Neuronal stem cell (in vitro differentiated cells): ENCODE measurements around the gene SUN1.

ENCODE experiments used
- DNase-seq: peaks from one replicate; pipeline ENCODE4 v3.0.0-alpha.2; 2013; ENCODE audit warnings: low spot score
- H2AFZ ChIP-seq: one replicate; pipeline ENCODE4 v1.6.1; 2013; ENCODE audit warnings: mild to moderate bottlenecking, low read length, inconsistent platforms
- H2AK5ac ChIP-seq: 2 replicates; pipeline ENCODE4 v1.6.1; 2013; ENCODE audit warnings: low read depth, mild to moderate bottlenecking, inconsistent platforms, low read length, moderate library complexity, mixed read lengths
- H2BK120ac ChIP-seq: 2 replicates; pipeline ENCODE4 v1.6.1; 2013; ENCODE audit warnings: low read depth, mild to moderate bottlenecking, inconsistent platforms, low read length, moderate library complexity, mixed read lengths
- H2BK12ac ChIP-seq: one replicate; pipeline ENCODE4 v1.6.1; 2013; ENCODE audit warnings: low read length, inconsistent platforms
- H2BK15ac ChIP-seq: 2 replicates; pipeline ENCODE4 v1.6.1; 2013; ENCODE audit warnings: mild to moderate bottlenecking, low read length, inconsistent platforms, mixed read lengths
- H2BK5ac ChIP-seq: one replicate; pipeline ENCODE4 v1.6.1; 2013; ENCODE audit warnings: inconsistent platforms, mild to moderate bottlenecking, low read length, moderate library complexity
- H3K14ac ChIP-seq: one replicate; pipeline ENCODE4 v1.6.1; 2013; ENCODE audit warnings: low read length, inconsistent platforms
- H3K18ac ChIP-seq: 2 replicates; pipeline ENCODE4 v1.6.1; 2013; ENCODE audit warnings: low read length, inconsistent platforms
- H3K23ac ChIP-seq: 2 replicates; pipeline ENCODE4 v1.6.1; 2013; ENCODE audit warnings: low read depth, mild to moderate bottlenecking, mixed read lengths, low read length, inconsistent platforms; ENCODE audit not compliant: poor library complexity
- H3K27ac ChIP-seq: replicated peaks from 3 replicates; pipeline ENCODE4 v1.5.1; 2013; ENCODE audit warnings: low read length, inconsistent platforms
- H3K27me3 ChIP-seq, 3 experiments: 2 replicates each; pipeline ENCODE4 v1.6.1; 2013; ENCODE audit warnings: low read length in 3 of 3, mild to moderate bottlenecking in 2 of 3, inconsistent platforms in 1 of 3, low read depth in 1 of 3, mixed read lengths in 1 of 3, moderate library complexity in 1 of 3; ENCODE audit not compliant: control insufficient read depth in 3 of 3, insufficient read depth in 3 of 3
- H3K36me3 ChIP-seq, 2 donors: replicated peaks in 1 of 2; 2 replicates each; pipeline ENCODE4 v1.6.1; 2013; ENCODE audit warnings: low read length in 2 of 2; ENCODE audit not compliant: control insufficient read depth in 2 of 2, insufficient read depth in 2 of 2
- H3K4ac ChIP-seq: 2 replicates; pipeline ENCODE4 v1.6.1; 2013; ENCODE audit warnings: inconsistent platforms, mild to moderate bottlenecking, low read length, moderate library complexity
- H3K4me1 ChIP-seq, 2 donors: 1 replicate in 1 of 2; 2 replicates in 1 of 2; pipeline ENCODE4 v1.6.1; 2013; ENCODE audit warnings: low read length in 2 of 2, low read depth in 1 of 2; ENCODE audit not compliant: control insufficient read depth in 2 of 2, insufficient read depth in 1 of 2
- H3K4me2 ChIP-seq: one replicate; pipeline ENCODE4 v1.6.1; 2013; ENCODE audit warnings: mild to moderate bottlenecking, low read length, inconsistent platforms; ENCODE audit not compliant: insufficient read depth, poor library complexity, severe bottlenecking
- H3K4me3 ChIP-seq, 2 donors: 2 replicates each; pipeline ENCODE4 v1.5.1; 2013; ENCODE audit warnings: low read length in 2 of 2, mild to moderate bottlenecking in 2 of 2, inconsistent platforms in 1 of 2, moderate library complexity in 1 of 2
- H3K79me1 ChIP-seq: one replicate; pipeline ENCODE4 v1.6.1; 2013; ENCODE audit warnings: low read depth, mild to moderate bottlenecking, inconsistent platforms, low read length, moderate library complexity
- H3K9ac ChIP-seq: one replicate; pipeline ENCODE4 v1.6.1; 2013; ENCODE audit warnings: mild to moderate bottlenecking, low read depth, low read length, inconsistent platforms; ENCODE audit not compliant: poor library complexity
- H3K9me3 ChIP-seq, 2 donors: replicated peaks in 1 of 2; 2 replicates each; pipeline versions ENCODE3 to v1.6.1; 2013; ENCODE audit warnings: low read length in 2 of 2, mild to moderate bottlenecking in 2 of 2, inconsistent platforms in 1 of 2, low read depth in 1 of 2, mixed read lengths in 1 of 2, moderate library complexity in 1 of 2; ENCODE audit not compliant: control insufficient read depth in 2 of 2, insufficient read depth in 1 of 2
- H4K8ac ChIP-seq: one replicate; pipeline ENCODE4 v1.6.1; 2013; ENCODE audit warnings: low read depth, mild to moderate bottlenecking, inconsistent platforms, low read length, moderate library complexity
- H4K91ac ChIP-seq: one replicate; pipeline ENCODE4 v1.6.1; 2013; ENCODE audit warnings: low read length, low read depth, mild to moderate bottlenecking, inconsistent platforms; ENCODE audit not compliant: poor library complexity
- WGBS, 2 donors: extraction: QIAGEN DNeasy Blood & Tissue Kit; methylation state at CpG; one replicate each; pipeline ENCODE4 v1.1.7; 2013; ENCODE audit warnings: missing lambda C conversion rate in 2 of 2, mixed read lengths in 1 of 2; ENCODE audit not compliant: insufficient read length in 2 of 2, insufficient replicate concordance in 1 of 2; ENCODE audit errors: extremely low coverage in 2 of 2; 5-methylcytosine and 5-hydroxymethylcytosine counted together

Gene SUN1

DNA sequence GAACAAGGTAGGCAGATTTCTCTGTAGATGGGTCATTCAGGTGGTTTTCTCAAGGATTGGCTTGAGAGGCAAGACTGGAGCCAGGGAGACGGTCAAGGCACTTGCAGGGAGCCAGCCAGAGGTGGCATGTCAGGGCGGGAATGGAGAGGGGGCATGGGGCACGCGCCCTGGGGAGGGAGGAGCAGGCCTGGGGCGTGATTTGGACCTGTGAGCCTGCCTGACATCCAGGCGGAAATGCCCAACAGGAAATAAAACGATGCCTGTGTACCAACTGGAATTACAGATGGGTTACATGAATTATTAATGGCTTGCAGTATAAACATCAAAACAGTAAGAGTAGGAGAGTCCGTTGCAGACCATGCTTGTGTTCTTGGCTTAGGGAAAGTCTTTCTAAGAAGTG is 8.6 kb upstream of the SUN1 start:
- H3K36me3 ChIP-seq: peaks cover 4 to 36% of the 10 kb centered on the region in 2 donors
- H3K4me2 ChIP-seq: no peak overlapping the region
- H4K91ac ChIP-seq: no peak overlapping the region
- H2BK5ac ChIP-seq: peak overlapping the region; percentile 4
- peaks cover 2 to 3% of the 10 kb centered on the region in 2 donors for H3K4me1 ChIP-seq
- H4K8ac ChIP-seq: no peak overlapping the region
- no peak overlapping the region for H3K4ac ChIP-seq
- H3K9me3 ChIP-seq: peaks cover 0 to 4% of the 10 kb centered on the region in 2 donors
- H2AK5ac ChIP-seq: no peak overlapping the region
- H3K18ac ChIP-seq: no peak overlapping the region
- no CpG with 5 or more reads among the region's 8 CpGs for WGBS, 2 donors
- no peak overlapping the region for H2BK15ac ChIP-seq
- no peak overlapping the region for H3K27ac ChIP-seq
- no peaks in the 10 kb centered on the region for H3K27me3 ChIP-seq
- H2BK120ac ChIP-seq: no peak overlapping the region
- no peak overlapping the region for H3K14ac ChIP-seq
- H2AFZ ChIP-seq: no peak overlapping the region
- H3K9ac ChIP-seq: peak overlapping the region; percentile 45
- H3K4me3 ChIP-seq: no peak overlapping the region
- H2BK12ac ChIP-seq: no peak overlapping the region
- H3K23ac ChIP-seq: peak overlapping the region; percentile 9
- DNase-seq: no peak
- peaks cover 21% of the 10 kb centered on the region for H3K79me1 ChIP-seq

DNA sequence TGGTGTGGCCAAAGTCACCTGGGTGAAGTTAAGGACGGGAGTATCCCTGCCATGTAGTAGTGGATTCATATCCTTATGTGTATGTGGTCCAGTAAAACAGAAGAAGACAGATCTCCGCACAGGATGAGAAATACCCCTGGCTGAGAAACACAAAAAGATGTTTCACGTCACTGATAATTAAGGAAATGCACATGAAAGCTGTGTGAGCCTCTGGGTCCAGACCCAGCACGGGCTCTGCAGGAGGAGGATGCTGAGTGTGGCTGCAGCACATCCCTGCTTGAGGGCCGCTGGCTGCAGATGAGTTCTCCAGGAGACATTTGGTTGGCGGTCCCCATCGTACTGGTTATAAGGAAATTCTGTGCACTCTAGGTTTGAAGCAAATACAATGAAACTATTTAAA is 8.2 kb upstream of the SUN1 start:
- peaks cover 2 to 3% of the 10 kb centered on the region in 2 donors for H3K9me3 ChIP-seq
- peaks cover 2 to 3% of the 10 kb centered on the region in 2 donors for H3K4me1 ChIP-seq
- no peak overlapping the region for H3K14ac ChIP-seq
- H2BK5ac ChIP-seq: no peak overlapping the region
- H4K91ac ChIP-seq: no peak overlapping the region
- no peak overlapping the region for H3K18ac ChIP-seq
- H2BK12ac ChIP-seq: no peak overlapping the region
- no peak overlapping the region for H2BK120ac ChIP-seq
- no peak overlapping the region for H3K27ac ChIP-seq
- H3K23ac ChIP-seq: no peak overlapping the region
- no peak overlapping the region for H4K8ac ChIP-seq
- H3K4me3 ChIP-seq: no peak overlapping the region
- H3K79me1 ChIP-seq: peaks cover 24% of the 10 kb centered on the region
- WGBS, 2 donors: no CpG with 5 or more reads among the region's 7 CpGs
- H2AFZ ChIP-seq: no peak overlapping the region
- no peak for DNase-seq
- H3K9ac ChIP-seq: no peak overlapping the region
- H3K4me2 ChIP-seq: no peak overlapping the region
- H3K27me3 ChIP-seq: no peaks in the 10 kb centered on the region
- peaks cover 4 to 36% of the 10 kb centered on the region in 2 donors for H3K36me3 ChIP-seq
- no peak overlapping the region for H2BK15ac ChIP-seq
- no peak overlapping the region for H2AK5ac ChIP-seq
- no peak overlapping the region for H3K4ac ChIP-seq

DNA sequence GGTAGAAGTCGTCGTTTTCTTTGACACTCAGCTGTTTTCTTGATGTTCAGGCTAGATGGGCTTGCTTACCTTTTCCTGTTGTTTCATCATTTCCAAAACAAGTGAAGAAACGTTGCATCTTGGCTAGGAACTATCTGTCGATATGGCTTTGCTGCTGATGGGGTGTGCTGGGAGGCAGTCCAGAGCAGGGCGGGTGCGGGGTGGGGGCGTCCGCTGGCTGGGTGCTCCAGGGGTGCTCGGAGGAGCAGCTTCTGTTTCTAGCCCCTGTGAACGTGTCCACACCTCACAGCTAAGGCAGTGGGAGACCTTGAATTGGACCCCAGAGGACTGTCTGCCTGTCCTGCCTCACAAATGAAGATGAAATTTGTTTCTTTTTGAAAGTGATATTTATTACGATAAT is 7.6 kb upstream of the SUN1 start:
- Histone ChIP-seq H3K9me3 (peaks cover 2 to 3% of the 10 kb centered on the region in 2 donors), H2BK120ac (no peak overlapping the region)

DNA sequence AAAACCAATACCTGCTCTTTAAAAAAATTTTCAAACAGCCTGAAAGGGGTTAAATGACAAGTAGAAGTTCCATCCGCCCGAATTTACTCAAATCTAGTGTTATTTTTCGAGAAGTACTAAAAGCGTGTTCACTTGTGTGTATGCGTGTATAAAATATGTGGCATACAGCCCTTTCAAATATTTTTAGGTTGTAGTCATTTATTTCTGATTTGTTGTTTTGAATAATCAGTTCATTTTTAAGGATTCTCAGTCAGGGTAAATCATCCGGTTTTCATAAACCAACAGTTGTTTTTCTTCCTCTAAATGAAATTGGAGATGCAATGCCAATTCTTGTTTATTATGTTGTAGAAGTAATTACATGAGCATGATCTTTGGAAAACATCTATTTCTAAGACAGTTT is 6.9 kb upstream of the SUN1 start:
- no peak overlapping the region for H2AFZ ChIP-seq
- H2BK12ac ChIP-seq: no peak overlapping the region
- no peak overlapping the region for H4K91ac ChIP-seq
- H3K9ac ChIP-seq: no peak overlapping the region
- H2BK120ac ChIP-seq: no peak overlapping the region
- H3K27ac ChIP-seq: no peak overlapping the region
- H3K14ac ChIP-seq: no peak overlapping the region
- H3K4ac ChIP-seq: no peak overlapping the region
- WGBS, 2 donors: no CpG with 5 or more reads among the region's 6 CpGs
- no peak overlapping the region for H2AK5ac ChIP-seq
- H4K8ac ChIP-seq: no peak overlapping the region
- H3K18ac ChIP-seq: no peak overlapping the region
- peaks cover 2 to 3% of the 10 kb centered on the region in 2 donors for H3K9me3 ChIP-seq
- peaks cover 2 to 3% of the 10 kb centered on the region in 2 donors for H3K4me1 ChIP-seq
- H3K4me2 ChIP-seq: no peak overlapping the region
- H3K23ac ChIP-seq: no peak overlapping the region
- H3K36me3 ChIP-seq: peaks cover 4 to 36% of the 10 kb centered on the region in 2 donors
- H3K79me1 ChIP-seq: peaks cover 24% of the 10 kb centered on the region
- no peak overlapping the region for H3K4me3 ChIP-seq
- no peak overlapping the region for H2BK5ac ChIP-seq
- no peak for DNase-seq
- no peak overlapping the region for H2BK15ac ChIP-seq
- no peaks in the 10 kb centered on the region for H3K27me3 ChIP-seq

More for the DNA sequence above, 7.6 kb upstream of the SUN1 start:
- H2AFZ ChIP-seq: no peak overlapping the region
- peaks cover 24% of the 10 kb centered on the region for H3K79me1 ChIP-seq
- WGBS, 2 donors: no CpG with 5 or more reads among the region's 11 CpGs
- no peak overlapping the region for H2BK5ac ChIP-seq
- peaks cover 2 to 3% of the 10 kb centered on the region in 2 donors for H3K4me1 ChIP-seq
- no peak overlapping the region for H2AK5ac ChIP-seq
- peaks cover 4 to 36% of the 10 kb centered on the region in 2 donors for H3K36me3 ChIP-seq
- H3K27me3 ChIP-seq: no peaks in the 10 kb centered on the region
- no peak overlapping the region for H3K23ac ChIP-seq
- no peak for DNase-seq
- H2BK12ac ChIP-seq: no peak overlapping the region
- H3K4me2 ChIP-seq: no peak overlapping the region
- H3K4me3 ChIP-seq: no peak overlapping the region
- no peak overlapping the region for H3K9ac ChIP-seq
- no peak overlapping the region for H3K18ac ChIP-seq
- H3K4ac ChIP-seq: no peak overlapping the region
- H3K14ac ChIP-seq: no peak overlapping the region
- H4K8ac ChIP-seq: no peak overlapping the region
- no peak overlapping the region for H2BK15ac ChIP-seq
- H4K91ac ChIP-seq: no peak overlapping the region
- H3K27ac ChIP-seq: no peak overlapping the region
